Epithelial cell of prostate (primary cell): ENCODE data around the gene INO80E.

Source experiments
- DNase-seq: peaks from one replicate; pipeline ENCODE4 v3.0.0-alpha.2; 2011; ENCODE audit warnings: low read depth, low spot score
- H3K27ac ChIP-seq: fragments of 450-650 bp; 2 replicates; pipeline ENCODE4 v1.5.1; 2017; ENCODE audit warnings: mild to moderate bottlenecking

Gene INO80E

DNA sequence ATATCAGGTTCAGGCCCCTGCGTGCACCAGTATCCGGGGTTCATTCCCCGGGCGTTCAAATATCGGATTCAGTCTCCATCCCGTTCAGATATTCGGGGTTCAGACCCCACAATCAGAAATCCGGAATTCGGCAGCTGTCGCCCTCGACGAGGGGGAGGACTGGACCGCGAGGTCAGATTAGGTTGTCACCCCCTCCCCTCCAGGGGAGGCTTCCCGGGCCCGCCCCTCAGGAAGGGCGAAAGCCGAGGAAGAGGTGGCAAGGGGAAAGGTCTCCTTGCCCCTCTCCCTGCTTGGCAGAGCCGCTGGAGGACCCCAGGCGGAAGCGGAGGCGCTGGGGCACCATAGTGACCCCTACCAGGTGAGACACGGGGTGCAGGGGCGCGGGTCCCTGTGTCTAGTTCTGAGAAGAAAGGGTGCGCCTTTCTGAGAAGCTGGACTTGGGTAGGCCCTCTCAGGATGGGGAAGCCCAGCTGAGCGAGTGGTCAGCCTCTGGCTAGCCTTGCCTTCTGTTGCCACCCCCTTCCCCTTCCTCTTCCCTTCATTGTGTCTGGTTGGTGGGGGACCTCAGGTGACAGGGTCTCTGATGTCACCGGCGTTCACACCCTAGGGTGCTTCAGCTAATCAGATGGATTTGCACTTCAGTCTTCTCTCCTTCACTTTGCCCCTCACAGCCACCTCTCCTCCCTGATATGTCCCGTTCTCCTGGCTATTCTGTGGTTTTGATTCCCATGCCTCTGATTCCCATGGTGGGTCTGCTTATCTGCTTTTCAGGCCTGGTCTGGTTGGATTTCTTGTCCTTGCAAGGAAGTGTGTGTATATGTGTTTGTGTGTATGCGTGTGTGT, 21.5 kb upstream of the INO80E start:
- no peak for DNase-seq
- H3K27ac ChIP-seq, result peak overlapping the region; percentile 71

DNA sequence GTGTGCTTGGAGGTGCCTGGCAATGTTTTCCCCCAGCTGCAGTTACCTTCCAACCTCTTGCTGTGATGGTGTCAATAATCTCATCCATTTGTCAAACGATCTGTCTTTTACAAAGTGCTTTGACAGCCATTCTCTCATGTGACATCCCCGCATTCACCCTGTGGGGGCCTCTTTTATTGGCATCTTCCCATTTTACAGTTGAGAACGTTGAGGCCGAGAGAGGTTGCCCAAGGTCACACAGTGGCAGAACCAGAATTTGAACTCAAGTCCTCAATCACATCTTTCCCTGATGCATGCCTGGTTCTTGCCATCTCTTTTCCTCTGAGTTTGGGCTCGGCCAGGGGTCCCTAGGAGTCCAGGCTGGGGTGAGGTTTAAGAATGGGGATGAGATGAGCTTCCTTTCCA, 20.9 kb upstream of the INO80E start:
- no peak overlapping the region for H3K27ac ChIP-seq
- no peak for DNase-seq

DNA sequence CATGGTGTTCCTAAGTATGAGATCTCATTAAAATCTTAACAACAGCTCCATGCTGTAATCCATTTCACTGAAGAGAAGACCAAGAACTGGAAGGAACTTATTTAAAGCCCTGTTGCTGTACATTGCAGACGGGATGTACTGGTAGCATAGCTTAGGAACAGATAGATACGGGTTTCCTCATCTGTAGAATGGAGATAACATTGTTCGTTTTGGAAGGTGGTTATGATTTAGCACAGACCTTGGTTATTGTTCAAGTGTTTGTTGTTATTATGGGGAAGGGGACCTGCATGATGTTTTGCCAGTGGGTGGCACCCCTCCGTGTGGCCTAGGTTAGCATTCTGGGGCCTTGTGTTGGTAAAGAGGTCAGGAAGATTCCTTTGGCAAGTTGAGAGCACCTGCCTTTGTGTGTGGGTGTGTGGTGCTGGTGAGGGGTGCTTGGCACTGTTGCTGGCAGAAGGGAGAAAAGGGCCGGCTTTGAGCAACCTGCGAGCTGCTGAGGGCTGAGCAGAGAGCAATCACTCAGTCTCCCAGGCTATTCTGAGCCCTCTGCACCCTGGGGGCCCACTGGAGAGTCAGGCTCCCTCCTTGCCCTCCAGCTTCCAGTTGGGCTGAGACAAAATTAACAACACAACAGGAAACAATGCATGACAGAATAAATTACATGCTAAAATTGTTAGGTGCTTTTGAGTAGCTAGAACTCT, 20.1 kb upstream of the INO80E start:
- no peak for DNase-seq
- no peak overlapping the region for H3K27ac ChIP-seq

DNA sequence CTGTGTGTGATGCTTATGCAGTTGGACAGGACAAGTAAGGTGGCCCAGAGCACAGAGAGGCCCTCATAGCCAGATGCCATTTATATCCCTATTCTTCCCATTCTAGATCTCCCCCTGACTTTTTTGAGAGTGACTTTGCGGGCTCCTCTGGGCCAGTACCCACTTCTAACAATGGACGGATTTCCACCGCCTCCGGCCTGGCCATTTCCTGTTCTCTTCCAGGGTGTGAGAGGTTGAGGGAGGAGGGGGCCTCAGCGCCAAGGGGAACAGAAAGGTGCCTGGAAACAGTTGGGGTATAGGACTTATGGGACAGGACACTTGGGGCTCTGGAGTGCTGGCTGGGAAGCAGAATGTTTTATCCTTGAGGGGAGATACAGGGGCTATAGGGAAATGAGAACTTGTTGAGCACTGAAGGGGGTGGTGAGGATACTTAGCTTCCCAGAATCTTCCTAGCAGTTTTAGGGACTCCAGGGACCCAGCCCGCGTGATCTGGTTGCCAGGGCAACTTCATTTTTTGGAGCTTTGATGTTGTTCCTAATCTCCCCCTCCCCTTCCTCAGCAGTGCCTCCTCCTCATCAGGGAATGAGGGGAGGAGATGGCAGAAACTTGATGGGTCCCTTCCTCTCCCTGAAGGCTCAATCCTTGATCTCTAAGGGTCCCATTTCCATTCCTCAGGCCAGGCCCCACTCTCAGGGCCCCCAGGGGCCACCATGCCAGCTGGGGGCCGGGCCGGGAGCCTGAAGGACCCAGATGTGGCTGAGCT, 18.8 kb upstream of the INO80E start:
- DNase-seq, result no peak
- H3K27ac ChIP-seq, result no peak overlapping the region

DNA sequence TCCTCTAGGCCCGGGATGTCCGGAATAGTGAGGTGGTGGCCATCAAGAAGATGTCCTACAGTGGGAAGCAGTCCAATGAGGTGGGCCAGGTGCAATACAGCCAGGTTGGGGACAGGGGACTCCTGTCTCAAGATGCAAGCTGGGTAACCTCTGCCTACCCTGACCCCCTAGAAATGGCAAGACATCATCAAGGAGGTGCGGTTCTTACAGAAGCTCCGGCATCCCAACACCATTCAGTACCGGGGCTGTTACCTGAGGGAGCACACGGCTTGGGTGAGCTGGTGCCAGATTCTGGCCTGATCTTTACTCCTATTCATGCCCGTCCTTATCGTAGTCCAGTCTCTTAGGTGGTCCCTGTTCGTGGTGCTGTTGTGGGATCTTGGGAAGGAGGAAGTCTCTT, 18.0 kb upstream of the INO80E start:
- H3K27ac ChIP-seq, result no peak overlapping the region
- no peak for DNase-seq

DNA sequence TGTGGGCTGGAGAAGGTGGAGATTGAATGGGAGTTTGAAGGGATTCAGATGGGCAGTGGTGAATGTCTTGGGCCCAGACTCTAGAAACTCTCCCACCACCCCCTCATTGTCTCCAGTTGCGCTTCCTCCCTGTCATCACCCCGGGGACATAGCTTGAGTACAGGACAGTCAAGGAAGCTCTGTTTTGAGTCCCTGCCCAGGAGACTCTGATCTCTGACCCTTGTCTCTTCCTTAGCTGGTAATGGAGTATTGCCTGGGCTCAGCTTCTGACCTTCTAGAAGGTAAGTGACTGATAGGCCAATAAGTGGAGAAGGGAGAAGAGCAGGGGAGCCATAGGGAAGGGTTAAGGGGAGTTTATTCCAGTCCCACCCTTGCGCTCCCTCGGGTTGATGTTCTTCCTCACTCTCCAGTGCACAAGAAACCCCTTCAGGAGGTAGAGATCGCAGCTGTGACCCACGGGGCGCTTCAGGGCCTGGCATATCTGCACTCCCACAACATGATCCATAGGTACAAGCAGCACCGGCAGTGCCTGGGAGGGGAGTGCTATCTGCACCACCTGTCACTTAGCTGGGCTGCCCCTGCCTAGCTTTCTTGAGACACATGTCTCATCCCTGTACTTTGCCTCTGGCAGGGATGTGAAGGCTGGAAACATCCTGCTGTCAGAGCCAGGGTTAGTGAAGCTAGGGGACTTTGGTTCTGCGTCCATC, 17.3 kb upstream of the INO80E start:
- H3K27ac ChIP-seq, result no peak overlapping the region
- DNase-seq, result no peak

DNA sequence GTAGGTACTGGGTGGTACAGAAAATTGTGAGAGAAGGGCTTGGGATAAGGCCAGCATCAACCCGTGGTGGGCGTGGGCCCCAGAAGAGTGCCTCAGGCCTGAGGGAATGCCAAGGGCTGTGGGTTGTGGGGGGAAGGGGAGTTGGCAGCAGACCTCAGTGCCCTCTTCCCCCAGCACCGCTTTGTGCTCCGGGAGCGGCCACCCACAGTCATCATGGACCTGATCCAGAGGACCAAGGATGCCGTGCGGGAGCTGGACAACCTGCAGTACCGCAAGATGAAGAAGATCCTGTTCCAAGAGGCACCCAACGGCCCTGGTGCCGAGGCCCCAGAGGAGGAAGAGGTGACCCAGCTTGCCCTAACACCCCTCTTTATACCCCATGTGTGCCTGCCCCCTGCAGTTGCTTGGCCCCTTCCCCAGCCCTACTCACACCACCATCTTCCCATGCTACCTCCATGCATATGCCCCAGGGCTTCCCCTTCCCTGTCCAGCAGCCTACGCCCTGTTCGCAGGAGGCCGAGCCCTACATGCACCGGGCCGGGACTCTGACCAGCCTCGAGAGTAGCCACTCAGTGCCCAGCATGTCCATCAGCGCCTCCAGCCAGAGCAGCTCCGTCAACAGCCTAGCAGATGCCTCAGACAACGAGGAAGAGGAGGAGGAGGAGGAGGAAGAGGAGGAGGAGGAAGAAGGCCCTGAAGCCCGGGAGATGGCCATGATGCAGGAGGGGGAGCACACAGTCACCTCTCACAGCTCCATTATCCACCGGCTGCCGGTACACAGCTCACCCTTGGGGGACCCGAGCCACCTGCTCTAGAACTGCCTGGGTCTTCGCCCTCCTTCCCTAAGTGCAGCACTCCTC, 13.3 kb upstream of the INO80E start:
- H3K27ac ChIP-seq, result no peak overlapping the region
- DNase-seq, result no peak

DNA sequence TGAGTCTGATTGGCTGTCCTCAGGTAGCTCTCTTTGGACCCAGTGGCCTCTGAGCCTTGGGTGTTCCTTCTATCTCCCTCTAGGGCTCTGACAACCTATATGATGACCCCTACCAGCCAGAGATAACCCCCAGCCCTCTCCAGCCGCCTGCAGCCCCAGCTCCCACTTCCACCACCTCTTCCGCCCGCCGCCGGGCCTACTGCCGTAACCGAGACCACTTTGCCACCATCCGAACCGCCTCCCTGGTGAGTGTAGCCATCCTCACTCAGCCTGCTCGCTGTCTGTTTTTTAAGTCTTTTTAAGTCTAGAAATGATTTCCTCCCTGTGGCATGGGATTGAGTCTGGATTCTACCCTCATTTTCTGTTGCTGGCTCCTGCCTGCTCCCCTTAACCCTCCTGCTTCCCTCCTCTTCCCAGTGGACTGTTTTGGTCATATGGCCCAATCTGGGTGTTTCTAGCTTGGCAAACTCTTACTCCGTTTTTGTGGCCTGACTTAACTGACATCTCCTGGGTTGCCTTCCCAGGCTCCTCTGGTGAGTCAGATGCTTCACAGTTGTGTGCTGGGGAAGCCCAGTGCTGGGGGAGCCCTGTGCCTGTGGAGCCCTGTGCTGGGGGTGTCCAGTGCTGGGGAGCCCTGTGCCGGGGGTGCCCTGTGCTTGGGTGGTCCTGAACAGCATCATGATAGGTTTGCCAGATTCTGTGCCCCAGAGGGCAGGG, 12.5 kb upstream of the INO80E start:
- DNase-seq, result no peak
- H3K27ac ChIP-seq, result no peak overlapping the region

DNA sequence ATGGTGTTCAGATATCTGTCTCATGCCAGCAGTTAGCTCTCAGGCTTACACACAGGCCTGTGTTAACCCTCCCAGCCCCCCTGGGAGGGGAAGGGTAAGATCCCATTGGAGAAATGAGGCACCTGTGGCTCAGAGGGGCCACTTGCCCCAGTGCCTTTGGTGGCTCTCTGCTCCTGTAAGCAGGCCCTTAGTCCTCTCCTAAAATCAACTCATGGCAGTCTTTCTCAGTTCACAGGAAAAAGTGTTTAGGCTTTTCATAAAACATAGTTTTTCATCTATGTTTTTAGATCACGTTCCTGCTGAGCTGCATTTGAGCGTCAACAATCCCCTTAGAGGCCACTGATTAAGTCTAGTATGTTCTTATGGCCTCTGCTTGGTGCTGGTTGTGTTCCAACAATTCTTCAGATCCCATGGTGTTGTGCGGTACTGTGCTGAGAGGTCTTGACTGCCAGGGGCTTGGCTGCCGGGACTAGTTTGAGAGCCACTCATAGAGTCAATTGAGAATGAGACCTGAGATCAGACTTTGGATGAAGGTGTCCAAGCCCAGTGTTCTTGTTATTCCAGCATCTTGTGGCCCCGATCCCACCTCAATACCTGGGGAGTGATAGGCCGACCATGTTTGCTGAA, 11.8 kb upstream of the INO80E start:
- no peak overlapping the region for H3K27ac ChIP-seq
- no peak for DNase-seq

DNA sequence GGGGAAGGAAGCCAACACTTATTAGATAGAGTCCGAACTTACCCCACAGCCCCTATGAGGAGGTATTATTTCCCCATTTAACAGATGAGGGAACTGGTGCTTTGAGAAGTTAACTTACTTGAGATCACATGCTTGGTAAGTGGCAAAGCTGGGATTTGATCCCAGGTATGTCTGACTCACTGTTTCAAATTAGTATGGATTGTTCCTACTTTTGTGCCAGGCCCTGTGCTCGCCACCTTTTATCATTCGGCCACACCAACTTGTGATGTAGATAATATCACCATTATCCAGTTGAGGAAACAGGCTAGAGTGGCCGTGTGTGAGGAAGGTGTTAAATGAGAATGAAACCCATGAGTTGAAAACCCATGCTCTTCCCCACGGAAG, 11.3 kb upstream of the INO80E start:
- H3K27ac ChIP-seq, result no peak overlapping the region

DNA sequence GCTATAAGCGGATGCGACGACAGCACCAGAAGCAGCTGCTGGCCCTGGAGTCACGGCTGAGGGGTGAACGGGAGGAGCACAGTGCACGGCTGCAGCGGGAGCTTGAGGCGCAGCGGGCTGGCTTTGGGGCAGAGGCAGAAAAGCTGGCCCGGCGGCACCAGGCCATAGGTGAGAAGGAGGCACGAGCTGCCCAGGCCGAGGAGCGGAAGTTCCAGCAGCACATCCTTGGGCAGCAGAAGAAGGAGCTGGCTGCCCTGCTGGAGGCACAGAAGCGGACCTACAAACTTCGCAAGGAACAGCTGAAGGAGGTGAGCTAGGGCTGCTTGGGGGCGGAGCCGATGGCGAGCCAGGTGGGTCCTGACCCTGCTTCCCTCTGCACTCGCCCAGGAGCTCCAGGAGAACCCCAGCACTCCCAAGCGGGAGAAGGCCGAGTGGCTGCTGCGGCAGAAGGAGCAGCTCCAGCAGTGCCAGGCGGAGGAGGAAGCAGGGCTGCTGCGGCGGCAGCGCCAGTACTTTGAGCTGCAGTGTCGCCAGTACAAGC, 10.7 kb upstream of the INO80E start:
- no peak for DNase-seq
- H3K27ac ChIP-seq, result no peak overlapping the region

More for the DNA sequence above, 11.3 kb upstream of the INO80E start:
- no peak for DNase-seq

DNA sequence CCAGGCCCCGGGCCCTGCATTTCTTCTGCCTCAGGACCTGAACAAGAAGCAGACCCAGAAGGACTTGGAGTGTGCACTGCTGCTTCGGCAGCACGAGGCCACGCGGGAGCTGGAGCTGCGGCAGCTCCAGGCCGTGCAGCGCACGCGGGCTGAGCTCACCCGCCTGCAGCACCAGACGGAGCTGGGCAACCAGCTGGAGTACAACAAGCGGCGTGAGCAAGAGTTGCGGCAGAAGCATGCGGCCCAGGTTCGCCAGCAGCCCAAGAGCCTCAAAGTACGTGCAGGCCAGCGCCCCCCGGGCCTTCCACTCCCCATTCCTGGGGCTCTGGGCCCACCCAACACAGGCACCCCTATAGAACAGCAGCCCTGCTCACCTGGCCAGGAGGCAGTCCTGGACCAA, 9.8 kb upstream of the INO80E start:
- no peak for DNase-seq
- H3K27ac ChIP-seq, result no peak overlapping the region

DNA sequence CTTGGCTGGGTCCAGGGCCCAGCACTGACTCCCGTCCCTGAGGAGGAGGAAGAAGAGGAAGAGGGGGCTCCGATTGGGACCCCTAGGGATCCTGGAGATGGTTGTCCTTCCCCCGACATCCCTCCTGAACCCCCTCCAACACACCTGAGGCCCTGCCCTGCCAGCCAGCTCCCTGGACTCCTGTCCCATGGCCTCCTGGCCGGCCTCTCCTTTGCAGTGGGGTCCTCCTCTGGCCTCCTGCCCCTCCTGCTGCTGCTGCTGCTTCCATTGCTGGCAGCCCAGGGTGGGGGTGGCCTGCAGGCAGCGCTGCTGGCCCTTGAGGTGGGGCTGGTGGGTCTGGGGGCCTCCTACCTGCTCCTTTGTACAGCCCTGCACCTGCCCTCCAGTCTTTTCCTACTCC, 9.1 kb upstream of the INO80E start:
- no peak overlapping the region for H3K27ac ChIP-seq
- DNase-seq, result no peak

DNA sequence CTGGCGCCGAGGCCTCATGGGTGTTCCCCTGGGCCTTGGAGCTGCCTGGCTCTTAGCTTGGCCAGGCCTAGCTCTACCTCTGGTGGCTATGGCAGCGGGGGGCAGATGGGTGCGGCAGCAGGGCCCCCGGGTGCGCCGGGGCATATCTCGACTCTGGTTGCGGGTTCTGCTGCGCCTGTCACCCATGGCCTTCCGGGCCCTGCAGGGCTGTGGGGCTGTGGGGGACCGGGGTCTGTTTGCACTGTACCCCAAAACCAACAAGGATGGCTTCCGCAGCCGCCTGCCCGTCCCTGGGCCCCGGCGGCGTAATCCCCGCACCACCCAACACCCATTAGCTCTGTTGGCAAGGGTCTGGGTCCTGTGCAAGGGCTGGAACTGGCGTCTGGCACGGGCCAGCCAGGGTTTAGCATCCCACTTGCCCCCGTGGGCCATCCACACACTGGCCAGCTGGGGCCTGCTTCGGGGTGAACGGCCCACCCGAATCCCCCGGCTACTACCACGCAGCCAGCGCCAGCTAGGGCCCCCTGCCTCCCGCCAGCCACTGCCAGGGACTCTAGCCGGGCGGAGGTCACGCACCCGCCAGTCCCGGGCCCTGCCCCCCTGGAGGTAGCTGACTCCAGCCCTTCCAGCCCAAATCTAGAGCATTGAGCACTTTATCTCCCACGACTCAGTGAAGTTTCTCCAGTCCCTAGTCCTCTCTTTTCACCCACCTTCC, 8.5 kb upstream of the INO80E start:
- DNase-seq, result no peak

DNA sequence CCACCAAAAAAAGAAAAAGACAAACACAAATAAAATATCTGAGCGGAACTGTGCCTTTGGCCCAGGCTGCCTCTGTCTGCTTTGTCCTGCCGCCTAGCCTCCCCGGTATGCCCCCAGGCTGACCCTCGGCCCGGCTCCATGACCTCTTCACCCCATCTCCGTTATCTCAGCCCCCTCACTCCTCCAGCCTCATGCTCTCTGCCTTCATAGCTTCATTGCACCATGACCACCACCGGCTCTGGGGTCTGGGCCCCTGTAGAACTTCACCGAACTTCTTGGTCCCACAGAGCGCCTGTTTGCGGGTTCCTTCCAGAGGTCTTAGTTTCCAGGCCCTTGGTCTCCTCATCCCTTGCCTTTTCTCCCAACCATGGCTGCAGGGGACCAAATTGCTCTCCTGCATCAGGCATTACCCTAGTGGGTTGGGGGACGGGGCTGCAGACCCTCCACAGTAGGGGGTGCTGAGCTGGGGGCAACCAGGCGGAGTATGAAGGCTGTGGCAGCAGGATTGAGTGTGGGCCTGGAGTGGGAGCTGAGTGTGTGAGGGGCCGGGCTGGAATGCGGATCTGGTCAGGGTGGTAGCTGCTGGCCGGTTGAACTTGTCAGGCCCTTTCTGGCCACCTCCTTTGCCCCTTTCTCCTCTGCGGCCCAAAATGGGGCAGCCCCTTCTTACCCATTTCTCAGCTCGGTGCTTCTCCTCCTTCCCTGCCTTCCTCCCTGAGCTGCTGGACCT, 7.5 kb upstream of the INO80E start:
- no peak overlapping the region for H3K27ac ChIP-seq

More for the DNA sequence above, 8.5 kb upstream of the INO80E start:
- no peak overlapping the region for H3K27ac ChIP-seq

DNA sequence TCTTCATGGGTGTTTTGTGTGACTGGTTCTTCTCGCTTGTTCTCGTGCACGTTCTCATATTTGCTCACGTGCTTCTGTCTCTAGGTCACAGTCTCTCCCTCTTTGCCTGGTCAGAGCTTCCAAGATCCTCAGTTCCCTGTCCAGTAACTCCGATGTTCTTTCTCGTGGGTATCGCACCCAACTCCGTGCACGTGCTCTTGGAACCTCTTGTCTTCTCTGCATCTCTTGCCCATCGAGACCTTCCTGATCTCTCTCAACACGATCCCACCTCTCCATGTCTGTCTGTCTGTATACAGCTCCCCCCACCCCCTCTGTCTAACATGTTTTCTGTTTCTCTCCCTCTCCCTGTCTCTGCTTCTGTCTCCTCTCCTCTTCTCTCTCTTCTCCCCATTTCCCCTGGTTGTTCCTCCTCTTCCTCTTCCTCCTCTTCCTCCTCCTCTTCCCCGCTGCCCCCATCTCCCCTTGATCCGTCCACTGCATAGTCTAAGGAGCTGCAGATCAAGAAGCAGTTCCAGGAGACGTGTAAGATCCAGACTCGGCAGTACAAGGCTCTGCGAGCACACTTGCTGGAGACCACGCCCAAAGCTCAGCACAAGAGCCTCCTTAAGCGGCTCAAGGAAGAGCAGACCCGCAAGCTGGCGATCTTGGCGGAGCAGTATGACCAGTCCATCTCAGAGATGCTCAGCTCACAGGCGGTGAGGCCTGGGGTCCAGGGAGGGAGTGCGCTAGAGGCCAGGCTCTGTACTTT, 6.8 kb upstream of the INO80E start:
- no peak overlapping the region for H3K27ac ChIP-seq
- DNase-seq, result no peak

More for the DNA sequence above, 7.5 kb upstream of the INO80E start:
- DNase-seq, result no peak
